ENCODE results near the gene DAPK2. TPM values are rescaled to one million over a fixed set of nuclear protein-coding genes. Genes with fewer than 3 reads are reported as not detected.
"Not testable (repeated sequence)": the region's sequence is repeated elsewhere in the genome, so short reads cannot be mapped to it uniquely, and the experiment has no call there.

DAPK2 gene
- total and polyA plus RNA-seq, 2 of the 13 experiments (the other 11 are each of a cell fraction or from before 2014, with no cell fraction given) = 0.33 to 0.63 TPM

DNA sequence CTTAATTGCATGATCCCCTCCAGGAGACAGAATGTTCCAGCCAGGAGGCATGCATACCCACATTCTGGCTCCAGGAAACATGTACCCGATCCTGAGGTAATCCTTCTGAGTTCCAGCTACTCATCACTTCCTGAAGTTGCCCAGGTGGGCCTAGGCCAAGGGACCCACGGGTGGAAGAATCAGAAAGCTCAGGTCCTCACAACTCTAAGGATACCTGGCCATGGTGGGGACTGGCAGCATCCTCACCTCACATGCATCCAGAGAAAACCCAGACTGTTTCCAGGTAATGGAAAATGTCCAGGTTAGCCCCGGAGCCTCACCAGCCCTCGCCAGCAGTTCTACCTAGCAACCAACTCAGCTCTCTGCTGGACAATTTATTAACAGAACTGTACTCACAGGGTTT, 78.2 kb downstream of the DAPK2 start (continued):
- TF ChIP-seq RARG (CRISPR knock-in tag; IDR thresholded peaks at IDR 0.05; ENCODE audit: low read depth) (no peak), CAMTA2 (CRISPR knock-in tag; IDR thresholded peaks at IDR 0.05; ENCODE audit: borderline replicate concordance) (no peak), ARNTL (CRISPR knock-in tag; IDR thresholded peaks at IDR 0.05) (no peak)
- TF ChIP-seq, protein P1, sequence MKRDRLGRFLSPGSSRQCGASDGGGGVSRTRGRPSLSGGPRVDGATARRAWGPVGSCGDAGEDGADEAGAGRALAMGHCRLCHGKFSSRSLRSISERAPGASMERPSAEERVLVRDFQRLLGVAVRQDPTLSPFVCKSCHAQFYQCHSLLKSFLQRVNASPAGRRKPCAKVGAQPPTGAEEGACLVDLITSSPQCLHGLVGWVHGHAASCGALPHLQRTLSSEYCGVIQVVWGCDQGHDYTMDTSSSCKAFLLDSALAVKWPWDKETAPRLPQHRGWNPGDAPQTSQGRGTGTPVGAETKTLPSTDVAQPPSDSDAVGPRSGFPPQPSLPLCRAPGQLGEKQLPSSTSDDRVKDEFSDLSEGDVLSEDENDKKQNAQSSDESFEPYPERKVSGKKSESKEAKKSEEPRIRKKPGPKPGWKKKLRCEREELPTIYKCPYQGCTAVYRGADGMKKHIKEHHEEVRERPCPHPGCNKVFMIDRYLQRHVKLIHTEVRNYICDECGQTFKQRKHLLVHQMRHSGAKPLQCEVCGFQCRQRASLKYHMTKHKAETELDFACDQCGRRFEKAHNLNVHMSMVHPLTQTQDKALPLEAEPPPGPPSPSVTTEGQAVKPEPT (CRISPR knock-in tag; IDR thresholded peaks at IDR 0.05; ENCODE audit: low read depth) = no peak

DNA sequence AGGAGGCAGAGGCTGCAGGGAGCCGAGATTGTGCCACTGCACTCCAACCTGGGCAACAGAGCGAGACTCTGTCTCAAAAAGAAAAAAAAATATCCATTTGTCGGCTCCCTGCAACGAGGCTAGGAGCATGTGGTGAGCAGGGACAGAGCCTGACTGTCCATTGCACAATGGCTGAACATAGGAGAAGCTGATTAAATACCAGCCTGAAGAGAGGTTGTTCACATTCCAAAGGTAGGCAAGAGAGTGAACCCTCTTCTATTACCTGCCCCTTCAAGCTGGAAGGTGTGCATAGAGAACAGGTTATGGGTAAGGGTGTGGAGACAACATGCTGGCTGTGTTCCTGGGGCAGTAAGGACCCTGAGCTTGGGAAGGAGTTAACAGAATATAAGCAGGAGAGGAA, 78.7 kb downstream of the DAPK2 start:
- POLR2A ChIA-PET = no interaction called here
- no peak for DNase-seq (ENCODE audit: low spot score)

DNA sequence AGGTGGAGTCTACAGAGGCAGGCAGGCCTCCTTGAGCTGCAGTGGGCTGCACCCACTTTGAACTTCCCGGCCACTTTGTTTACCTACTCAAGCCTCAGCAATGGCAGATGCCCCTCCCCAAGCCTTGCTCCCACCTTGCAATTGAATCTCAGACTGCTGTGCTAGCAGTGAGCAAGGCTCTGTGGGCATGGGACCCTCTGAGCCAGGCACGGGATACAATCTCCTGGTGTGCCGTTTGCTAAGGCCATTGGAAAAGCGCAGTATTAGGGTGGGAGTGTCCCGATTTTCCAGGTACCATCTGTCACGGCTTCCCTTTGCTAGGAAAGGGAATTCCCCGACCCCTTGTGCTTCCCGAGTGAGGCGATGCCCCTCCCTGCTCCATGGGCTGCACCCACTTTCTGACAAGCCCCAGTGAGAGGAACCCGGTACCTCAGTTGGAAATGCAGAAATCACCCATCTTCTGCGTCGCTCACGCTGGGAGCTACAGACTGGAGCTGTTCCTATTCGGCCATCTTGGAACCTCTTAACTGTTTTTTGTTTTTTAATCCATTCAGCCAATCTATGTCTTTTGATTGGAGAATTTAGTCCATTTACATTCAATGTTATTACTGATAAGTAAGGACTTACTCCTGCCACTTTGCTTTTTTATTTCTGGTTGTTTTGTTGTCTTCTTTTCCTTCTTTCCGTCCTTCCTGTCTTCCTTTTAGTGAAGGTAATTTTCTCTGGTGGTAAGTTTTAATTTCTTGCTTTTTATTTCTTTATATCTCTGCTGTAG, 83.2 kb downstream of the DAPK2 start:
- in situ Hi-C loops (cut with HindIII; ENCODE audit: extremely low pct_ligation_motif_present, low pct_unique_long_range_greater_than_20kb); FAIRE-seq; POLR2A ChIA-PET; H3K79me2 ChIP-seq (ENCODE audit: insufficient read depth, low read length); BruUV-seq (replicated peaks); H3K36me3 ChIP-seq (replicated peaks in 1 of 2; ENCODE audit: control insufficient read depth in 1 of 2, insufficient read depth in 2 of 2, low read length in 2 of 2); H3K4me2 ChIP-seq (ENCODE audit: low read depth, low read length); H3K4me1 ChIP-seq (ENCODE audit: insufficient read depth, low read length); H3K9ac ChIP-seq (ENCODE audit: insufficient read depth, low read depth, low read length); H3K27ac ChIP-seq (ENCODE audit: extremely low read length, insufficient read depth, low read length); H3K9me3 ChIP-seq (ENCODE audit: low read length); H4K20me1 ChIP-seq (ENCODE audit: insufficient read depth, low read length); intact Hi-C loops (cut with micrococcal nuclease; ENCODE audit: unreplicated experiment); ATAC-seq; DNase-seq (ENCODE audit: low spot score); H3K4me3 ChIP-seq (replicated peaks in 1 of 3; ENCODE audit: insufficient read depth in 1 of 3, low read depth in 2 of 3, low read length in 3 of 3); H2AFZ ChIP-seq (ENCODE audit: low read length); CTCF ChIA-PET (ENCODE audit: low intra/inter-chr PET ratio, low total read pairs); H3K27me3 ChIP-seq (ENCODE audit: control insufficient read depth in 1 of 2, insufficient read depth in 2 of 2, low read length in 2 of 2): not testable (repeated sequence)
- WGBS (ENCODE audit: low lambda C conversion rate) = 68% methylated on average over 13 of the region's 15 CpGs

More for the DNA sequence above, 78.7 kb downstream of the DAPK2 start:
- Histone ChIP-seq H3K27ac (ENCODE audit: extremely low read length, insufficient read depth, low read length) (no peak overlapping the region), H4K20me1 (ENCODE audit: insufficient read depth, low read length) (no peaks in the 10 kb centered on the region), H3K27me3 (ENCODE audit: control insufficient read depth in 1 of 2, insufficient read depth in 2 of 2, low read length in 2 of 2) (no peaks in the 10 kb centered on the region), H3K4me2 (ENCODE audit: low read depth, low read length) (no peak overlapping the region), H3K4me3 (replicated peaks in 1 of 3; ENCODE audit: insufficient read depth in 1 of 3, low read depth in 2 of 3, low read length in 3 of 3) (no peak overlapping the region), H3K36me3 (replicated peaks in 1 of 2; ENCODE audit: control insufficient read depth in 1 of 2, insufficient read depth in 2 of 2, low read length in 2 of 2) (no peaks in the 10 kb centered on the region), H2AFZ (ENCODE audit: low read length) (no peak overlapping the region), H3K4me1 (ENCODE audit: insufficient read depth, low read length) (peaks cover 9% of the 10 kb centered on the region), H3K79me2 (ENCODE audit: insufficient read depth, low read length) (no peaks in the 10 kb centered on the region), H3K9ac (ENCODE audit: insufficient read depth, low read depth, low read length) (no peak overlapping the region), H3K9me3 (ENCODE audit: low read length) (no peaks in the 10 kb centered on the region)
- in situ Hi-C loops (cut with HindIII; ENCODE audit: extremely low pct_ligation_motif_present, low pct_unique_long_range_greater_than_20kb) (no loop called here), intact Hi-C loops (cut with micrococcal nuclease; ENCODE audit: unreplicated experiment) (no loop called here)
- 3% methylated on average over 4 of the region's 4 CpGs for WGBS (ENCODE audit: low lambda C conversion rate)
- TF ChIP-seq CEBPB (IDR thresholded peaks at IDR 0.05; ENCODE audit: borderline replicate concordance, low read depth, low read length) (peak; percentile 46; the same call in 1 of the 2 replicates), ZNF296 (CRISPR knock-in tag; conservative IDR thresholded peaks at IDR 0.05) (no peak), CEBPG (CRISPR knock-in tag; IDR thresholded peaks at IDR 0.05) (0 out of 2 replicates have a peak, but pooled peaks have one; percentile 7)
- CTCF ChIA-PET (ENCODE audit: low intra/inter-chr PET ratio, low total read pairs) = no interaction called here
- ATAC-seq (no peak), FAIRE-seq (no peak)
- no TSS peak for BruUV-seq (replicated peaks)

All from HepG2 (cell line).